ENCODE data around the gene ACSM2B. TPM values are rescaled to one million over a fixed set of nuclear protein-coding genes. Genes with fewer than 3 reads are reported as not detected.
"Not testable (repeated sequence)": the region's sequence is repeated elsewhere in the genome, so short reads cannot be mapped to it uniquely, and the experiment has no call there.

ACSM2B gene
- total RNA-seq, 1 experiment from 2014 or later: not detected

GRCh38 chr16:20554689-20555088, 21.5 kb downstream of the ACSM2B start:
- H3K36me3 Mint-ChIP-seq (ENCODE audit: insufficient read depth, unreplicated experiment); intact Hi-C loops (cut with micrococcal nuclease): not testable (repeated sequence)
- CTCF ChIA-PET: interaction anchor here (0.6 kb wide), 2 partner anchors 84 to 197 kb away, joined by 3 to 4 read pairs; no protein-coding TSS in a partner anchor

GRCh38 chr16:20553493-20553892, 22.7 kb downstream of the ACSM2B start:
- POLR2A ChIA-PET; BruUV-seq (replicated peaks); intact Hi-C loops (cut with micrococcal nuclease); H3K4me3 Mint-ChIP-seq (ENCODE audit: unreplicated experiment); H3K4me1 Mint-ChIP-seq (ENCODE audit: insufficient read depth, unreplicated experiment); H3K36me3 Mint-ChIP-seq (ENCODE audit: insufficient read depth, unreplicated experiment); DNase-seq (ENCODE audit: unreplicated experiment); H3K27me3 Mint-ChIP-seq (ENCODE audit: insufficient read depth, unreplicated experiment); H3K27ac Mint-ChIP-seq (ENCODE audit: low read depth, unreplicated experiment); H3K9me3 Mint-ChIP-seq (ENCODE audit: unreplicated experiment): not testable (repeated sequence)
- CTCF ChIA-PET: interaction anchor here (0.8 kb wide), 1 partner anchor 169 kb away, joined by 3 read pairs; no protein-coding TSS in a partner anchor

More at GRCh38 chr16:20554689-20555088, 21.5 kb downstream of the ACSM2B start:
- BruUV-seq (replicated peaks); H3K27me3 Mint-ChIP-seq (ENCODE audit: insufficient read depth, unreplicated experiment); H3K4me3 Mint-ChIP-seq (ENCODE audit: unreplicated experiment); H3K27ac Mint-ChIP-seq (ENCODE audit: low read depth, unreplicated experiment); H3K9me3 Mint-ChIP-seq (ENCODE audit: unreplicated experiment); DNase-seq (ENCODE audit: unreplicated experiment); H3K4me1 Mint-ChIP-seq (ENCODE audit: insufficient read depth, unreplicated experiment); POLR2A ChIA-PET: not testable (repeated sequence)

- intact Hi-C loops (cut with micrococcal nuclease); H3K27ac Mint-ChIP-seq (ENCODE audit: low read depth, unreplicated experiment); H3K4me3 Mint-ChIP-seq (ENCODE audit: unreplicated experiment); POLR2A ChIA-PET; CTCF ChIA-PET; BruUV-seq (replicated peaks); H3K36me3 Mint-ChIP-seq (ENCODE audit: insufficient read depth, unreplicated experiment); DNase-seq (ENCODE audit: unreplicated experiment); H3K27me3 Mint-ChIP-seq (ENCODE audit: insufficient read depth, unreplicated experiment); H3K9me3 Mint-ChIP-seq (ENCODE audit: unreplicated experiment); H3K4me1 Mint-ChIP-seq (ENCODE audit: insufficient read depth, unreplicated experiment): not testable (repeated sequence)
Measured at GRCh38 chr16:20546951-20547350, 29.2 kb downstream of the ACSM2B start.

GRCh38 chr16:20546278-20546853, 29.8 kb downstream of the ACSM2B start:
- H3K4me3 Mint-ChIP-seq (ENCODE audit: unreplicated experiment); H3K9me3 Mint-ChIP-seq (ENCODE audit: unreplicated experiment); CTCF ChIA-PET; BruUV-seq (replicated peaks); H3K27ac Mint-ChIP-seq (ENCODE audit: low read depth, unreplicated experiment); DNase-seq (ENCODE audit: unreplicated experiment); POLR2A ChIA-PET; H3K4me1 Mint-ChIP-seq (ENCODE audit: insufficient read depth, unreplicated experiment); H3K36me3 Mint-ChIP-seq (ENCODE audit: insufficient read depth, unreplicated experiment); intact Hi-C loops (cut with micrococcal nuclease); H3K27me3 Mint-ChIP-seq (ENCODE audit: insufficient read depth, unreplicated experiment): not testable (repeated sequence)

- H3K9me3 Mint-ChIP-seq (ENCODE audit: unreplicated experiment); H3K4me3 Mint-ChIP-seq (ENCODE audit: unreplicated experiment); intact Hi-C loops (cut with micrococcal nuclease); H3K36me3 Mint-ChIP-seq (ENCODE audit: insufficient read depth, unreplicated experiment); H3K27ac Mint-ChIP-seq (ENCODE audit: low read depth, unreplicated experiment); POLR2A ChIA-PET; H3K4me1 Mint-ChIP-seq (ENCODE audit: insufficient read depth, unreplicated experiment); DNase-seq (ENCODE audit: unreplicated experiment); BruUV-seq (replicated peaks); CTCF ChIA-PET: not testable (repeated sequence)
- H3K27me3 Mint-ChIP-seq (ENCODE audit: insufficient read depth, unreplicated experiment): peaks cover 13% of the 10 kb centered on the region
Measured at GRCh38 chr16:20540603-20541316, 35.4 kb downstream of the ACSM2B start.

GRCh38 chr16:20538687-20539086, 37.5 kb downstream of the ACSM2B start:
- ChIA-PET POLR2A (no interaction called here), CTCF (no interaction called here)
- no peak for DNase-seq (ENCODE audit: unreplicated experiment)
- Mint-ChIP-seq H3K4me1 (ENCODE audit: insufficient read depth, unreplicated experiment) (no peaks in the 10 kb centered on the region), H3K27ac (ENCODE audit: low read depth, unreplicated experiment) (no peak overlapping the region), H3K4me3 (ENCODE audit: unreplicated experiment) (no peak overlapping the region), H3K9me3 (ENCODE audit: unreplicated experiment) (peaks cover 8% of the 10 kb centered on the region), H3K27me3 (ENCODE audit: insufficient read depth, unreplicated experiment) (peaks cover 13% of the 10 kb centered on the region), H3K36me3 (ENCODE audit: insufficient read depth, unreplicated experiment) (no peaks in the 10 kb centered on the region)
- BruUV-seq (replicated peaks): no TSS peak
- TF ChIP-seq CTCF (IDR thresholded peaks at IDR 0.05; ENCODE audit: unreplicated experiment): no peak
- intact Hi-C loops (cut with micrococcal nuclease): no loop called here

All from MCF 10A (cell line).